KBM-7 (cell line): Measurements from ENCODE around the gene RANBP17.

Source experiments
- DNase-seq: peaks from one replicate; pipeline ENCODE4 v3.0.0-alpha.2; 2015
- in situ Hi-C: fragments of 300-500 bp; cut with MboI; formaldehyde crosslinking; loops from 2 replicates; pipeline ENCODE4 v1.14.3; 2020; ENCODE audit warnings: low sequenced_read_pairs, low pct_unique_long_range_greater_than_20kb, mixed read lengths

Gene RANBP17

DNA sequence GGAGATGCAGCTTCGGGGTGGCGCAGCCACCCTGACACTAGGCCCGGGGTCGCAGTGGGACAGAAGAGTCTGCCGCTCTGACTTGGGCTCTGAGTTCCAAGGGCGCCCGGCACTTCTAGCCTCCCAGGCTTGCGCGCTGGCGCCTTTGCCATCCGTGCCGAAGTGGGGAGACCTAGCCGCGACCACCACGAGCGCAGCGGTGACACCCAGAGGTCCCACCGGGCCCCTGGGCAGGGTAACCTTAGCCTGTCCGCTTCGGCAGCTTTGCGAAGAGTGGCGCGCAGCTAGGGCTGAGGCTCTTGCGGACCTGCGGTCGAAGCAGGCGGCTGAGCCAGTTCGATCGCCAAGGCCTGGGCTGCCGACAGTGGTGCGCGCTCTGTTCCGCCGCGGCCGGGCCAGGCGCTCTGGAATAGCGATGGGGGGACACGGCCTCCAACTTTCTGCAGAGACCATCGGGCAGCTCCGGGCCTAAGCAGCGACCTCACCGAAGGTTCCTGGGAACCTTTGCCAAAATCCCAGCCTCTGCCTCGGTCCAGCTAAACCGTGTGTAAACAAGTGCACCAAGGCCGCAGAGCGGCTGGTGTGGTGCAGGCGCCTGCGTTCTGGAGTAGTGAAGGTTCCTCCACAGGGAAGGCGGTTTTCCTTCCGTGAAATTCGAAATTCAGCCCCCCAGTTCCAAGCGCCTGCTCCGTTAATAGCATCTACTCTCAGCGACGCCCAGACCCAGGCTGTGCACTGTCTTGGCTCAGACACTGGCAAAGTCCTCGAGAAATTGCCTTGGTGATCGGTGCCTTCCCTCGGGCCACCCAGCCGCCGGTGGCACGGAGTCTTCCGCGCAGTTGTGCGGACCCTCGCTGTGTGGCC lies 454.7 kb downstream of the RANBP17 start:
- in situ Hi-C loops: no loop called here
- DNase-seq: no peak

- DNase-seq: no peak
- in situ Hi-C loops: no loop called here
Measured at GRCh38 chr5:171317230-171317629, 455.4 kb downstream of the RANBP17 start.

- DNase-seq: no peak
- in situ Hi-C loops: no loop called here
Measured at GRCh38 chr5:171318026-171318425, 456.2 kb downstream of the RANBP17 start.

DNA sequence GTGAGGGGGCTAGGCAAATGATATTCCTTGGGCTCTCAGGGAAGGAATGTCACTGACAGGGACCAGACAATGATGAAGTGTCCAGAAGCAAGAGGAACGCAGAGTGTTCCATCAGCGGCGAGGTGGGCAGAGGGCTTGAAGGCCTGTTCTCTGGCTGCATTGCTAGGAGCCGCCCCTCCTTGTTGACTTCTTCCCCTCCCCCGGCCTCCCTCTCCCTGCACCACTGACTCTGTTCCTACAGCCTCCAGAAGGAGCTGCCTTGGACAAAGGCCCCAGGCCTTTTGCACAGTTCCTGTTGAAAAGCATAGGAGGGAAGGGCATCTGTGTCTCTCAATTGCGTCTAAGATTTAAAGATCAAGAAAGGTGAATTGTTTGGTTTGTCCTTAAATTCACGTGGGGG lies 459.6 kb downstream of the RANBP17 start:
- in situ Hi-C loops: no loop called here
- DNase-seq: no peak

- no peak for DNase-seq
- in situ Hi-C loops: no loop called here
Measured at GRCh38 chr5:171322527-171322926, 460.7 kb downstream of the RANBP17 start.

- in situ Hi-C loops: no loop called here
Measured at GRCh38 chr5:171323007-171323406, 461.2 kb downstream of the RANBP17 start.

GRCh38 chr5:171323806-171324632 lies 462.2 kb downstream of the RANBP17 start:
- in situ Hi-C loops: no loop called here
- DNase-seq: no peak

More at GRCh38 chr5:171323007-171323406, 461.2 kb downstream of the RANBP17 start:
- no peak for DNase-seq

- in situ Hi-C loops: no loop called here
- DNase-seq: no peak
Measured at GRCh38 chr5:171330021-171330420, 468.2 kb downstream of the RANBP17 start.

DNA sequence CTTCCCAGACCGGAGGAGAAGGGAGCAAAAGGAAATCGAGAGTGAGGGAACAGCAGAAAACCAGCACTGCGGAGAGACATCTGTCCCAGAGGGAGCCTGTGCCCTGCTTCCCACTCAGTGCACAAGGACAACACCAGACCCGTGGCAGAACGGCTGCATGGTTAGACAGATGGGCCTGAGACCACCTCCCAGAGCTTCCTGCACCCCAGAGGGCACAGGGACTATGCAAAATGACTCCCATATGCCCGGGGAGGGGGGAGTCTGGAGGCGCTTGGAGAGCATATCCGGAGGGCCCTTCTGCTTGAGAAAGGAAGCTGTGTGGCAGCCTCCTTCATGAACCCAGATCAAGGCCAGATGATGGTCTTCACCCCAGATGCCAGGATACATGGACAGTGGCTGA lies 473.8 kb downstream of the RANBP17 start:
- in situ Hi-C loops: no loop called here
- DNase-seq: no peak

- peak; percentile 49 for DNase-seq
- in situ Hi-C loops: no loop called here
Measured at GRCh38 chr5:171336521-171337209, 474.8 kb downstream of the RANBP17 start.

DNA sequence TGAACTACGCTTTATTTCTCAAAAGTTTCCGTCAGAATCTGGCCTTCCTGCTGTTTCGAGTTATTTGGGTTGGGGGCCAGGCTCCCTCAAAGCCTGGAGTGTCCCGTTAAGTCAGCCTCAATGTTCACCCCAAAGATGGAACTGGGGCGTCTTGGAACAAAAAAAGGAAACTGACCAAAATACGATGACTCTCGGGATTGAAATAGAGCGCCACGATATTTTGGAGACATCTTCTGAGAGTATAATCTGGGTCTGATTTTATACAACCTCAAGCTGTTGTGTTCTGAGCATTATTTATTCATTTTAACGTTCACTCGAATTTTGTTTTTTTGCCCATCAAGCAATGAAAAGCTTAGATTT lies 475.4 kb downstream of the RANBP17 start:
- DNase-seq: peak; percentile 15
- in situ Hi-C loops: no loop called here

DNA sequence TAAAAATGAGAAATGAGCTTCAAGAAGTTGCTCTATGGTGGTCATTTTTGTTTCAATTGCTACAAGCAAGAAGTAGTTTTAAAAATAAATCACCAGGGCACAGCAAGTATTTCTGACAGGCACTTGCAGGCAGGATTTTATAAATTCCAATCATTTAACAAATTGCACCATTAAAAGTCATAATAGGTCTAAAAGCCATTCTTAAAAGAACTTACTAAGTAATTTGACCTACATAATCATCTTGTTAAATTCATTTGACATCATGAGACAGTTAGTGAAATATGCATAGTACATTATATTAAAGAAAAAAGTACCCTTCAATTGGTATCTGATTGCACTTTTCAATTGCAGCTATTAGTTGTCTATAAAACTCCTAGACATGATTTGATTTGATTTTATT lies 478.2 kb downstream of the RANBP17 start:
- no peak for DNase-seq
- in situ Hi-C loops: no loop called here

GRCh38 chr5:171340491-171340890 lies 478.7 kb downstream of the RANBP17 start:
- DNase-seq: no peak
- in situ Hi-C loops: no loop called here

DNA sequence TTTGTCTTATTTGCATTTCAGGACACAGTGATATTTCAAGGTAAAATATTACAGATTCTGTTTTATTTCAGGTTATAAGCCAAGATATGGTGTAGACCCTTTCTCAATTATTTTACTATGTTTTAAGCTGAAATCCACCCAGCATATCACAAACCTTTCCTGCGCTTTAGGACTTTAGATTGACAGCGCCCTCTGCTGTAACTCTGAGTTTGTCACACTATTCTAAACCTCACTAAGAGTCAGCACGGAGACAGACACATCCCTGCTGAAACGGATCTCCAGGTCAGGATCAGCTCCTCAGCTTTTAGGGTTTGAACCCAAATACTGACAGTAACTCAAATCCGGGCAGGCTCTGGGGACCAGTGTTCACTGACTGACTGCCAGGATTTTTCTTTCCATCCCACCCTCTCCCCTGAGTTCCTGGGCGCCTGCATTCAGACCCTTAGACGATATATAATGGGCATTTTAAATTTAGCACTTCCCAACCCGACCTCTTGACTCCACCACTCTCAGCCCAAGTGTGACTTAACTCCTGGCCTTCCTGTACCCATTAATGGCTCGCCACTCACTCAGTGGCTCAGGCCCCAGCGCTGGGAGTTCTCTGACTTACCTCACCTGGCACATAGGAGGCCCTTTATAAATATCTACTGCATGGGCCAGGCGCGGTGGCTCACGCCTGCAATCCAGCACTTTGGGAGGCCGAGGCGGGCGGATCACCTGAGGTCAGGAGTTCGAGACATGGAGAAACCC lies 480.7 kb downstream of the RANBP17 start:
- in situ Hi-C loops: no loop called here
- peak; percentile 74 for DNase-seq

DNA sequence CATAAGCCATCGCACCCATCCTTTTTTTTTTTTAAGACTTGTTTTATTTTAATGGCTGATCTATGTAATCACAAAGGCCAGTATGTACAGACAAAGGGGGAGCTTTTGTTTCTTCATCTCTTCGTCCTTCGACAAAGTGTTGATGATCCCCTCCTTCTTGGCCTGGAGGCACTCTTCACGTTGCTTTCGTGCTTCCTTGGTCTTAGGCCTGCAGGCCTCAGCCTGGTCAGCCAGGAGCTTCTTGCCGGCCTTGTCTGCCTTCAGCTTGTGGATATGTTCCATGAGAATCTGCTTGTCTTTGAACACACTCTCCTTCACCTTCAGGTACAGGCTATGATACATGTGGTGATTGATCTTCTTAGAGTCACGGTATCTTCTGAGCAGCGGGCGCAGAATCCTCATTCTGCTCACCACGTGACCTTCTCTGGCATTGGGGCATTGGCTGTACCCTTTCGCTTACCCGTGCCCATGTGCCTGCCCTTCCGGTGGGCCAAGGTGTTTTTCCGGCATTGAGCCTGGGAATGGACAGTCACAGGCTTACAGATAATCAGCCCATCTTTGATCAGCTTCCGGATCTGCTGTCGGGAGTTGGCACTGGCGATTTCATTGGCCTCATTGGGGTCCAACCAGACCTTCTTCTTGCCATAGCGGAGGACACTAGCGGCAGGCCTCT lies 483.3 kb downstream of the RANBP17 start:
- in situ Hi-C loops: no loop called here
- no peak for DNase-seq
